ENCODE data around the gene PRKN. TPM values are rescaled to one million over a fixed set of nuclear protein-coding genes. Genes with fewer than 3 reads are reported as not detected.

The PRKN gene
- total and polyA plus RNA-seq, 9 of the 15 experiments (the other 6 are each of a cell fraction or from before 2014, with no cell fraction given): 0.03 to 0.96 (median 0.15) TPM; not detected in 2

GRCh38 chr6:161545741-161546140 is 1181.8 kb downstream of the PRKN start (continued):
- TF ChIP-seq AFF4 (CRISPR knock-in tag; IDR thresholded peaks at IDR 0.05) (no peak), TEAD1 (CRISPR knock-in tag; IDR thresholded peaks at IDR 0.05) (no peak), POLR2A (conservative IDR thresholded peaks at IDR 0.05) (no peak), ZNF133 (CRISPR knock-in tag; IDR thresholded peaks at IDR 0.05) (no peak), SMAD2 (IDR thresholded peaks at IDR 0.05; ENCODE audit: low read depth, low read length) (no peak), HEY1 (CRISPR knock-in tag; IDR thresholded peaks at IDR 0.05; ENCODE audit: borderline replicate concordance) (no peak), BRCA1 (IDR thresholded peaks at IDR 0.05) (no peak), BRCA1 (CRISPR knock-in tag; IDR thresholded peaks at IDR 0.05) (no peak)

- intact Hi-C loops (cut with micrococcal nuclease): no loop called here
- H3K4me3 ChIP-seq: no peak overlapping the region
- no TSS peak for BruUV-seq (replicated peaks)
- no peak for FAIRE-seq
- 1% methylated on average over 10 of the region's 10 CpGs for WGBS (ENCODE audit: insufficient coverage, low coverage, missing lambda C conversion rate)
- no peaks in the 10 kb centered on the region for H3K9me3 ChIP-seq (replicated peaks; ENCODE audit: control insufficient read depth, insufficient read depth, low read depth, low read length)
- H3K4me2 ChIP-seq (ENCODE audit: insufficient read depth, low read length): no peak overlapping the region
- no peak overlapping the region for H3K27ac ChIP-seq (ENCODE audit: extremely low read depth, low read depth, low read length)
- ChIA-PET POLR2A (interaction anchor here (0.8 kb wide), 1 partner anchor 13 kb away, joined by 5 read pairs; no protein-coding TSS in a partner anchor), CTCF (ENCODE audit: low intra/inter-chr PET ratio) (no interaction called here)
- no peak overlapping the region for H2AFZ ChIP-seq (ENCODE audit: low read depth, low read length)
- no peaks in the 10 kb centered on the region for H3K36me3 ChIP-seq (ENCODE audit: control insufficient read depth, insufficient read depth, low read length)
- ATAC-seq: no peak
- no peak for DNase-seq (ENCODE audit: extremely low read depth in 1 of 4, low spot score in 3 of 4)
- H3K9me1 ChIP-seq (ENCODE audit: control insufficient read depth, insufficient read depth, low read length): no peaks in the 10 kb centered on the region
- in situ Hi-C loops (cut with MboI): no loop called here
- no peaks in the 10 kb centered on the region for H3K4me1 ChIP-seq (replicated peaks in 1 of 2; ENCODE audit: control insufficient read depth in 2 of 2, insufficient read depth in 2 of 2, low read length in 2 of 2)
- no peaks in the 10 kb centered on the region for H3K27me3 ChIP-seq (ENCODE audit: control insufficient read depth in 2 of 2, insufficient read depth in 2 of 2, low read length in 2 of 2)
- H3K9ac ChIP-seq (ENCODE audit: insufficient read depth in 1 of 2, low read depth in 2 of 2, low read length in 2 of 2): no peak overlapping the region
- H3K79me2 ChIP-seq (ENCODE audit: control insufficient read depth, insufficient read depth, low read length): no peaks in the 10 kb centered on the region
- H4K20me1 ChIP-seq (replicated peaks; ENCODE audit: control insufficient read depth, insufficient read depth, low read length): no peaks in the 10 kb centered on the region
- no peak for TF ChIP-seq ZFP30 (CRISPR knock-in tag; IDR thresholded peaks at IDR 0.05; ENCODE audit: borderline replicate concordance)
- no peak for TF ChIP-seq ZNF512 (tag; IDR thresholded peaks at IDR 0.05)
- TF ChIP-seq ZBTB2 (IDR thresholded peaks at IDR 0.05): no peak
- no peak for TF ChIP-seq ZNF121 (CRISPR knock-in tag; conservative IDR thresholded peaks at IDR 0.05)
- TF ChIP-seq ATF7 (IDR thresholded peaks at IDR 0.05): no peak
- TF ChIP-seq FUS (optimal IDR thresholded peaks at IDR 0.05; ENCODE audit: low read depth, low read length): no peak
- TF ChIP-seq GABPA (tag; conservative IDR thresholded peaks at IDR 0.05; ENCODE audit: low read depth): no peak
- no peak for TF ChIP-seq YBX1 (IDR thresholded peaks at IDR 0.05)
- no peak for TF ChIP-seq ZC3H4 (CRISPR knock-in tag; IDR thresholded peaks at IDR 0.05; ENCODE audit: borderline replicate concordance)
These were observed 1182.6 kb downstream of the PRKN start for GRCh38 chr6:161544801-161545480.
